Testis (tissue), 3 donors: ENCODE data around the gene HIGD1A. TPM values are rescaled to one million over a fixed set of nuclear protein-coding genes. Genes with fewer than 3 reads are reported as not detected.
A peak's percentile ranks its signal among the peaks of the same experiment; 100 is the strongest.

Experiments used
- DNase-seq: peaks from one replicate; pipeline ENCODE4 v3.0.0-alpha.2; 2019
- H3K27ac ChIP-seq, 2 donors: fragments of 200-600 bp; sonication (generic); one replicate each; pipeline ENCODE4 v1.5.1; 2019
- H3K27me3 ChIP-seq: fragments of 200-600 bp; sonication (generic); one replicate; pipeline ENCODE4 v1.5.1; 2019
- H3K36me3 ChIP-seq: fragments of 200-600 bp; sonication (generic); one replicate; pipeline ENCODE4 v1.5.1; 2017; ENCODE audit warnings: low read depth; ENCODE audit errors: missing control alignments
- H3K4me1 ChIP-seq: fragments of 200-600 bp; sonication (generic); one replicate; pipeline ENCODE4 v1.5.1; 2019
- H3K4me3 ChIP-seq, 2 donors: fragments of 200-600 bp; sonication (generic); one replicate each; pipeline ENCODE4 v1.5.1; 2017 to 2019
- H3K9me3 ChIP-seq: fragments of 200-600 bp; sonication (generic); one replicate; pipeline ENCODE4 v1.5.1; 2017
- CTCF ChIP-seq, 3 experiments: fragments of 450-650 bp in 2 of 3; fragments of 200-600 bp in 1 of 3; sonication (generic) in 1 of 3; IDR thresholded peaks; one replicate each; pipeline ENCODE4 v1.5.1; 2016 to 2019; ENCODE audit warnings: antibody characterized with exemption in 3 of 3, mild to moderate bottlenecking in 2 of 3, moderate library complexity in 1 of 3
- POLR2A ChIP-seq: fragments of 450-650 bp; IDR thresholded peaks from one replicate; pipeline ENCODE4 v1.6.1; 2017; ENCODE audit warnings: antibody characterized with exemption, mild to moderate bottlenecking, moderate library complexity
- WGBS, 2 donors: methylation state at CpG; one replicate each; pipeline ENCODE4 v1.1.5; 2018; 5-methylcytosine and 5-hydroxymethylcytosine counted together
- intact Hi-C: fragments of 100-400 bp; cut with DNase I; formaldehyde crosslinking; loops from one replicate; pipeline ENCODE4 v1.15.1; 2023; ENCODE audit warnings: low total_unique reads
- polyA plus RNA-seq: library from polyadenylated mRNA; stranded (reverse); fragments of 350-450 nt; fragmentation: Illumina TruSeq; extraction: RNeasy Lipid Tissue Mini Kit (QIAGEN cat#74804); gene quantifications from one replicate; pipeline ENCODE4 v1.2.3, GENCODE V29; 2014; ENCODE audit warnings: low read depth, low replicate concordance; ENCODE audit not compliant: insufficient read depth
- total RNA-seq, 2 donors: library from RNA; depleted of rRNA; stranded (reverse); fragments of >200 nt; gene quantifications; one replicate each; pipeline ENCODE4 v1.2.3, GENCODE V29; 2016

HIGD1A gene
- total and polyA plus RNA-seq, 3 donors from 2014 or later = 95.6 to 133 (median 110) TPM

GRCh38 chr3:42786631-42787030 is 17.7 kb downstream of the HIGD1A start:
- Histone ChIP-seq H3K27ac (no peak overlapping the region), H3K27me3 (no peaks in the 10 kb centered on the region), H3K4me1 (no peaks in the 10 kb centered on the region), H3K4me3 (no peak overlapping the region), H3K9me3 (no peaks in the 10 kb centered on the region), H3K36me3 (no peaks in the 10 kb centered on the region)
- intact Hi-C loops = no loop called here
- TF ChIP-seq CTCF (IDR thresholded peaks at IDR 0.05) = no peak
- no peak for TF ChIP-seq POLR2A
- DNase-seq = no peak
- WGBS, 2 donors = 94 to 96% methylated on average over 2 of the region's 2 CpGs

- H3K9me3 ChIP-seq = no peaks in the 10 kb centered on the region
- no peak for TF ChIP-seq POLR2A
- no peak for TF ChIP-seq CTCF (IDR thresholded peaks at IDR 0.05)
- WGBS, 2 donors = 56 to 76% methylated on average over 1 of the region's 1 CpG
- no peak overlapping the region for H3K27ac ChIP-seq
- no peaks in the 10 kb centered on the region for H3K36me3 ChIP-seq
- H3K27me3 ChIP-seq = no peaks in the 10 kb centered on the region
- intact Hi-C loops = no loop called here
- DNase-seq = no peak
- H3K4me3 ChIP-seq = no peak overlapping the region
- H3K4me1 ChIP-seq = no peaks in the 10 kb centered on the region
Measured at GRCh38 chr3:42786212-42786611, 18.1 kb downstream of the HIGD1A start.

- no peaks in the 10 kb centered on the region for H3K9me3 ChIP-seq
- TF ChIP-seq POLR2A (no peak), CTCF (IDR thresholded peaks at IDR 0.05) (peak; percentile 76 to 88 (median 81))
- no peak for DNase-seq
- 56 to 66% methylated on average over 11 of the region's 11 CpGs for WGBS, 2 donors
- no peak overlapping the region for H3K27ac ChIP-seq
- no peaks in the 10 kb centered on the region for H3K36me3 ChIP-seq
- no peak overlapping the region for H3K4me3 ChIP-seq
- intact Hi-C loops = no loop called here
- peaks cover 6% of the 10 kb centered on the region for H3K4me1 ChIP-seq
- no peaks in the 10 kb centered on the region for H3K27me3 ChIP-seq
Measured at GRCh38 chr3:42780892-42781700, 23.2 kb downstream of the HIGD1A start.

GRCh38 chr3:42780398-42780797 is 23.9 kb downstream of the HIGD1A start:
- H3K4me3 ChIP-seq = no peak overlapping the region
- no peaks in the 10 kb centered on the region for H3K9me3 ChIP-seq
- no peaks in the 10 kb centered on the region for H3K27me3 ChIP-seq
- peaks cover 6% of the 10 kb centered on the region for H3K4me1 ChIP-seq
- WGBS, 2 donors = 75 to 76% methylated on average over 3 of the region's 3 CpGs
- intact Hi-C loops = no loop called here
- no peak overlapping the region for H3K27ac ChIP-seq
- H3K36me3 ChIP-seq = no peaks in the 10 kb centered on the region
- no peak for DNase-seq
- TF ChIP-seq POLR2A (no peak), CTCF (IDR thresholded peaks at IDR 0.05) (no peak)

- Histone ChIP-seq H3K27ac (peak overlapping the region in 1 of 2 donors; percentile 53), H3K4me1 (peaks cover 6% of the 10 kb centered on the region), H3K27me3 (no peaks in the 10 kb centered on the region), H3K4me3 (no peak overlapping the region), H3K36me3 (no peaks in the 10 kb centered on the region), H3K9me3 (no peaks in the 10 kb centered on the region)
- intact Hi-C loops = loop anchor here (10.0 kb wide), 1 partner anchor 106 kb away; no protein-coding TSS in a partner anchor
- peak; percentile 39 for DNase-seq
- 17 to 45% methylated on average over 2 of the region's 2 CpGs for WGBS, 2 donors
- no peak for TF ChIP-seq CTCF (IDR thresholded peaks at IDR 0.05)
- no peak for TF ChIP-seq POLR2A
Measured at GRCh38 chr3:42778644-42779043, 25.6 kb downstream of the HIGD1A start.
